SW 1271 (cell line): ENCODE results near the gene IGSF23.
A peak's percentile ranks its signal among the peaks of the same experiment; 100 is the strongest.
"Not testable (repeated sequence)": the region's sequence is repeated elsewhere in the genome, so short reads cannot be mapped to it uniquely, and the experiment has no call there.

ENCODE experiments used
- DNase-seq, 2 experiments: peaks; one replicate each; lab custom pipeline; 2025; lab: John Stamatoyannopoulos, UW

Gene IGSF23

DNA sequence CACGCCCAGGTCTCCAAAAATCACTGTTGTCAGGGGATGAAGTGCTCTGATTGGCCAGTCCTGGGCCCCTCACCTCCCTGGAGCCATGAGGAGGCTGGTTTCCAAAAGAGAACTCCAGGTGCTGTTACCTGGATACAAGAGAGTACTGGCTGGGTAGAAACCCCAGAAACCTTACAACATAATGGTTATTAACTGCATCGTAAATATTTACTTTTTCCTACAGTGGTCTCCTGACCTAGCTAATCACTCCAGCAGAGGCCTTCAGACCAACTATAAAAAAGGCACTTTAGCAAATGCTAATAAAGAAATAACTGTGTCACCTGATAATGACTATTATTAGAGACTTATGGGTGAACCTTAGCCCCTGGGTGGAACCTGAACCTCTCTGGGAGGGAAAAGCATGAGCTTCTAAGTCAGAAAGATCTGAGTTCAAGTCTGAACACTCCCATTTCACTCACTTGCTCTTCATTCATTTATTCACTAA, 1.5 kb upstream of the IGSF23 start:
- DNase-seq, result no peak

DNA sequence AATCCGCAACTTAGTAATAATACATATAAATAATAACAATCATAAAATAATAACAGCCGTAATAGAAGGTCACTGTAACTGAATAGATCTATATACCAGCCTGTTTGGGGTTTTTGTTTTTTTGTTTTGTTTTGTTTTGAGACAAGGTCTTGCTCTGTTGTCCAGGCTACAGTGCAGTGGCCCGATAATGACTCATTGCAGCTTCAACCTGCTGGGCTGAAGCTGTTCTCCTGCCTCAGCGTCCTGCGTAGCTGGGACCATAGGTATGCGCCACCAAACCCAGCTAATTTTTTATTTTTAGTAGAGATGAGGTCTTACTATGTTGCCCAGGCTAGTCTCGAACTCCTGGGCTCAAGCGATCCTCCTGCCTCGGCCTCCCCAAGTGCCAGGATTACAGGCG, 950 bp downstream of the IGSF23 start:
- DNase-seq, result no peak

DNA sequence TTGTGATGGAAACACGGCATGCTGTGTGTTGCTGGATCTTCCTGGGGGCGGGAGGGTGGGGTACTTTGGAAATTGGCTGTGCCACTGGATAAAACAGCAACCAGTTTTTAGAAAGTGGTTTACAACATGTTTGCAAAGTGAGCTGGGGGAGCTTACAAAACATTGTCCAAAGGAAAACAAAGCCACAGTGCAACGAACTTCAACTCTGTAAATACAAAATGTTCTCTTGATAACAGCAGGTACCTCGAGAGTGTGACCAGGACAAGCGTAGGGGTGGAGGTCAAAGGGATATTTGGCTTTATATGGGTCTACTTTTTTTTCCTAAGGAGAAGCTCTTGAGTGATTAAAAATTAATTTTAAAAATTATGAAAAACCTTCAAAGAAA, 2.5 kb downstream of the IGSF23 start:
- no peak for DNase-seq

DNA sequence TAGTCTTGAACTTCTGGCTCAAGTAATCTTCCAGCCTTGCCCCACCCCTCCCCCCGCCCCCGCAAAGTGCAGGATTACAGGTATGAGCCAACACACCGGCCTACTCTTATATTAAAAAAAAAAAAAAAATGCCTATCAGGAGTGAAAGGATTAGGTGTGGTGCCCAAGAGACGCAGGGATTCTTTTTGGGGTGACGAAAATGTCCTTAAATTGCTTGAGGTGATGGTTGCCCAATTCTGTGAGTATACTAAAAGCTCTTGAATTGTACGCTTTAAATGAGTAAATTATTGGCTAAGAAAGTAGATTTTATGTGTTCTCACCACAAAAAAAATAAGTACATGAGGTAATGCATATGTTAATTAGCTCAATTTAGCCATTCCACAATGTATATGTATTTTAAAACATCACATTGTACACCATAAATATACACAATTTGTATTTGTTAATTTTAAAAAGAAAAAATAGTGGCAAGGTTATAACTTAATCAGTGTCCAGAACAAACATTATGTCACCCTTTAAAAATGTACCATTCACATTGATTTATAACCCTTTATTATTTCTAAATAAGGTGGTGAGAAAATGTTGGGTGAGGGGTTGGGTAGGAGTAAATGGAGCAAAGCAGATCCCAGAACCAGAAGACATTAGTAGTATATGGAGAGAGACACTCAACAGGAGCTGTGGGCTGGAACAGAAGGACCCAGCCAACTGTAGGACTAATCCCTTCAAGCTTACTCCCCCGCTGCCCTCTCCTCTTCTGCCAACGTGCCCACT, 3.9 kb downstream of the IGSF23 start:
- DNase-seq, result no peak

DNA sequence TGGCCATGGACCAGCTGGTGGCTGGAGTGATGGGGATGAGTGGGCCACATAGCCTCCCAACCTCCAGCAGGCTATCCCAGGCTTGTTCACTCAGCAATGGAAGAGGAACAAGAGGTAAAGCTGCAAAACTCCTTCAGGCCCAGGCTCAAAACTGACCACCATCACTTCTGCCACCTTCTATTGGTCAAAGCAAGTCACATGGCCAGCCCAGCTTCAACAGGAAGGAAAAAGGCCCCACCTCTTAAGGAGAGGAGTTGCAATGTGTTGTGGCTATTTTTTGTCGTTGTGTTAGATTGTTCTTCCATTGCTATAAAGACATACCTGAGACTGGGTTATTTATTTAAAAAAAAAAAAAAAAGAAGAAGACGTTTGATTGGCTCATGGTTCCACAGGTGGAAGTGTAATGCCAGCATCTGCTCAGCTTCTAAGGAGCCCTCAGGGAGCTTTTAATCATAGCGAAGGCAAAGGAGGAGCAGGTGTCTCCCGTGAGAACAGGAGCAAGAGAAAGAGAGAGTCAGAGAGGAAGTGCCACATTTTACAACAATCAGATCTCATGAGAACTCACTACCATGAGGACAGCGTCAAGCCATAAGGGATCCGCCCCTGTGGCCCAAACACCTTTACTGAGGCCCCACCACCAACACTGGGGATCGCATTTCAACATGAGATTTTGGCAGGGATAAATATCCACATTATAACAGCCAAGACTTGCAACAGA, 5.4 kb downstream of the IGSF23 start:
- DNase-seq, result no peak

DNA sequence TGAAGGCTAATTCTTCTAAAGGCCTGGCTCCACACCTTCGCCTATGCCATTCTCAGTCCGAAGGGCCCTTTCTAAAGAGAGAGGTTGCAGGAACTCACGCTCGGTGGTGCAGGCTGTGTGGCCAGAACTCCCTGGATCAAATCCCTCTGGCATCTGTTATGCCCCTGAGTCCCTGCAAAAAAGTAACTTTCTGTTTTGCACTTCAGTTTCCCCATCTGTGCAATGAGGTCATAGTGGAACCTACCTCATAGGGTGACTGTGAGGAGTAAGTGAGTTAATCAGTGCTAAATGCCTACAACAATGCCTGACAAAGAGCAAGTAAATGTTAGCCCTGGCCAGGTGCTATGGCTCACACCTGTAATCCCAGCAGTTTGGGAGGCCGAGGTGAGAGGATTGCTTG, 7.3 kb downstream of the IGSF23 start:
- no peak for DNase-seq

DNA sequence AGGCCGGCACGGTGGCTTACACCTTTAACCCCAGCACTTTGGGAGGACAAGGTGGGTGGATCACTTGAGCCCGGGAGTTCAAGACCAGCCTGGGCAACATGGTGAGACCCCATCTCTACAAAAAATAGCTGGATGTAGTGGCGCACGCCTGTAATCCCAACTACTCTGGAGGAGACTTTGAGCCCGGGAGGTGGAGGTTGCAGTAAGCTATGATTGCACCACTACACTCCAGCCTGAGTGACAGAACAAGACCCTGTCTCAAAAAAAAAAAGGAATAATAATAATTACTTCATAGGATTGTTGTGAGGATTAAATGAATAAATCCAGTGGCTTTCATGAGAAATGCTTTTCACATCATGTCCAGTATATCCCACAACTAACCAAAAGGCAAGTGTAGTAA, 8.0 kb downstream of the IGSF23 start:
- no peak for DNase-seq

DNA sequence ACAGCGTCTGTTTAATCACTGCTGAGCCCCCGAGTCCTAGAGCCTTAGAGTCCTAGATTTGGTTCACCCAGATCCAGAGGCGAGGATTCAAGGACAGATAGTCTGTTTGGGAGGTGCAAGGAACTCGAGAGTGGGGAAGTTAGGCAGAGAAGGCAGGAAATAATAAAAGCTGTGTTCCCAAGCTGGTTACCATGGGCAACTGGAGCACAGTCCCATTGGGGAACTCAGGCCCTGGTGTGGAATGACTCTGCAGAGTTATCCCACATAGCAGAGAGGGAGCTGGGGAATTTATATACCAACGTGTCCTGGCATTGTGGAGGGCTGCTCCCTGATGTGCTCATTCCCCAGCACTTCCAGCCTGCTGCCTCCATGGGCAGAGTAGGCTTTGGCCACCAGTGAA, 9.7 kb downstream of the IGSF23 start:
- no peak for DNase-seq

DNA sequence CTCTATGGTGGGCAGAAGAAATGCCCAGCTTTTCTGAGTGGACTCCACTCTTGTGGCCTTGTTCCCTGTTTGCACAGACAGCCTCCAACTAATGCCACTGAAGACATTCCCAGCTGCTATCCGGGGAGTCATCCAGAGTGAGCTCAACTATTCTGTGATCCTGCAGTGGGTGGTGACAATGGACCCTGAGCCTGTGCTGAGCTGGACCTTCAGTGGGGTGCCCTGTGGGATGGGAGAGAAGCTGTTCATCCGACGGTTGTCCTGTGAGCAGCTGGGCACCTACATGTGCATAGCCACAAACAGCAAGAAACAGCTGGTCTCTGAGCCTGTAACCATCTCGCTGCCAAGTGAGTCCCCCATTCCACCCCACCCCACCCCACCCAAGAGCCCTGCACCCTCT, 10.3 kb downstream of the IGSF23 start:
- DNase-seq, result no peak

DNA sequence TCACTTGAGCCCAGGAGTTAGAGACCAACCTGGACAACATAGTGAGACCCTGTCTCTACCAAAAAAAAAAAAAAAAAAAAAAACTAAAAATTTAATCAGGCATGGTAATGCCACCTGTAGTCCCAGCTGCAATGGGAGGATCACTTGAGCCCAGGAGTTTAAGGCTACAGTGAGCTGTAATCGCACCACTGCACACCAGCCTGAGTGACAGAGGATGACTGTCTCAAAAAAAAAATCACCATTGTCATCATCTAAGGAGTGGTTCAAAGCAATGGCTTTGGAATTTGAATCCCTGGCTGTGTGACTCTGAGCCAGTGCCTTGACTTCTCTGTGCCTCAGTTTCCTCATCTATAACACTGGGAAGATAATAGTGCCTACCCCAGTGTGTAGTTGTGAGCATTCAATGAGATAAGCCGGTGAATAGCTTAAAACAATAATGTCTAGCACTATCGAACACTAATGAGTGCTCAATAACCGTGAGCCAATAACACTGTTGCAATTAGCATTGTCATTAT, 11.5 kb downstream of the IGSF23 start:
- DNase-seq, result no peak

DNA sequence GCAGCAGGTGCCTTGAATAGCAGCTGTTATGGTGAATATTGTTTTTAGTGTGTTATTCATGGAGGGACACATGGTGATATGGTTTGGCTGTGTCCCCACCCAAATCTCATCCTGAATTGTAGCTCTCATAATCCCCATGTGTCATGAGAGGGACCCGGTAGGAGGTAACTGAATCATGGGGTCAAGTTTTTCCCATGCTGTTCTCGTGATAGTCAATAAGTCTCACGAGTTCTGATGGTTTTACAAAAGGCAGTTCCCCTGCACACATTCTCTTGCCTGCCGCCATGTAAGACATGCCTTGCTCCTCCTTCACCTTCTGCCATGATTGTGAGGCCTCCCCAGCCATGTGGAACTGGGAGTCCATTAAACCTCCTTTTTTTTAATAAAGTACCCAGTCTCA, 12.3 kb downstream of the IGSF23 start:
- not testable (repeated sequence) for DNase-seq

DNA sequence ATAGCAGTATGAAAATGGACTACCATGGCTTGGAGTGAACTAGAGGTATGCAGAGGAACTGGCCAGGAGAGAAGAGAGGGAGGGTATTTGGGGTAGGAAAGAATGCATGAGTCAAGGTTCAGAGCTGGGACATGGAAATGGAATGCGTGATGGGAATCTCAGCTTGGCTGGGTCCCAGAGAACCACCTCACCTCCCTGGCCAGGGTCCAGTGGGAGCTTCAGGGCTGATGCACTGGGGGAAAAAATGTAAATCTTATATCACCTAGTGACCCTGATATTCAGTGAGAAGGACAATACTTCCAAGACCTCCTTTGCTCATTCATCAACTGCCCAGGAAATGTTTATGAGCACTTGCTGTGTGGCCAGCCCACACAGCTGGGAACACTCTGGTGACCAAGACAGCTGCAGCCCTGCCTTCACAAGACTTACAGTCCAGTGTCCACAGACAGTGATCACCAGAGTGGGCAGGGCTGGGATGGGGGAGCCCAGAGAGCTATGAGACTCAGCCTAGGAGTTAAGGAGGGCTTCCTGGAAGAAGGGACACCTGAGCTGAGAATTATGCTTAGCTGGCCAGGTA, 12.8 kb downstream of the IGSF23 start:
- peak; percentile 71 to 85 for DNase-seq

DNA sequence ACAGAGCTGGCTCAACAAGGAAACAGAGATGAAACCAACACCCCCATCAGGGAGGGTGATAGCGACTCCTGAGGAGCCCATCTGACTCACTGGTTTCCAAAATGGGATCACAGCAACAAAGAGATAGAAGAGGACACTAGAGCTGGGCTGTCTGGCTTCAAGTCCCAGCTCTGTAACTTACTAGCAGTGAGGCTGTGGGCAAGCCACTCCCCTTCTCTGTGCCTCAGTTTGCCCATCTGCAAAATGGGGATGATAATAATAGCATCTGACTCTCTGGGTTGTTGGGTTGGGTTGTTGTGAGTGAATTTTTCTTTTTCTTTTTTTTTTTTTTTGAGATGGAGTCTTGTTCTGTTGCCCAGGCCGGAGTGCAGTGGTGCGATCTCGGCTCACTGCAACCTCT, 14.3 kb downstream of the IGSF23 start:
- no peak for DNase-seq

DNA sequence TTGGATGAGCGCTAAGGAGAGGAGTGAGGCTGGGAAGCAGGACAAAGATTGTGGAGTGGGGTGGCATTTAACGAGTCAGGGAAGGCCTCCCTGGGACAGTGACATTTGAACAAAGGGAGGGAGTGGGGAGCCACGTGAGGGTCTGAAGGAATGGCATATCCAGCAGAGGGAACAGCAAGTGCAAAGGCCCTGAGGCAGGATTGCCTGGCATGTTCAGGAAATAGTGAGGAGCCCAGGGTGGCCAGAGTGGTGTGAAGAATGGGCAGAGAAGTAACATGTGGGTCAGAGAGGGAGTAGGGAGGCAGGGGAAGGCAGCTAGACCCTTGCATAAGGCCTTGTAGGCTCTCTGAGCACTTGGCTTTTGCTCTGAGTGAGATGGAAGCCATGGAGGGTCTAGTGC, 15.4 kb downstream of the IGSF23 start:
- no peak for DNase-seq

DNA sequence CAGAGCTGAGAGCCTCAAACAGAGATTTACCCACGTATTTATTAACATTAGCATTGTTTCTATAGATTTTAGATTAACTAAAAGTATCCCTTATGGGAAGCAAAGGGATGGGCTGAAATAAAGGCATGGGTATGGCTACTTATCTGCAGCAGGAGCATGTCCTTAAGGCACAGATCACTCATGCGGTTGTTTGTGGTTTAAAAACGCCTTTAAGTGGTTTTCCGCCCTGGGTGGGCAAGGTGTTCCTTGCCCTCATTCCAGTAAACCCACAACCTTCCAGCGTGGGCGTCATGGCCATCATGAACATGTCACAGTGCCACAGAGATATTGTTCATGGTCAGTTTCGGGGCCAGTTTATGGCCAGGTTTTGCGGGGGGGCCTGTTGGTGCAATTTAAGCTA, 18.2 kb downstream of the IGSF23 start:
- not testable (repeated sequence) for DNase-seq

DNA sequence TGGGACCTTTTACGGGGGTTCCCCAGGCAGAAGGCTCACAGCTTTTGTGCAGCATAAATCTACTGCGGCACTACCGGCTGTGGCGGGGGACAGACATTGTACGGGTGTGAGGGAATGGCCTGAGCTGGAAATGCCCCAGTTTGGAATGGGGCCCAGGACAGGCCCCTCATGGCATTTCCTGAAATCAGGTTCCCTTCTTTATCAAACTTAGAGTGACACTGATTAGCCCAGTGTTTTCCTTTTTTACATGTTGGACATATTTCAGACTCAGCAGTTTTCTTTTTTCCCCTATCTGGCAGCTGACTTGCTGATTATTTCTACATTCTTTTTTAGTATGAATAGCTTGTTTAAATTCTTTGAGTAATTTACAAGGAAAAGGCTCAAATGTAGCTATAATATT, 20.7 kb downstream of the IGSF23 start:
- not testable (repeated sequence) for DNase-seq

DNA sequence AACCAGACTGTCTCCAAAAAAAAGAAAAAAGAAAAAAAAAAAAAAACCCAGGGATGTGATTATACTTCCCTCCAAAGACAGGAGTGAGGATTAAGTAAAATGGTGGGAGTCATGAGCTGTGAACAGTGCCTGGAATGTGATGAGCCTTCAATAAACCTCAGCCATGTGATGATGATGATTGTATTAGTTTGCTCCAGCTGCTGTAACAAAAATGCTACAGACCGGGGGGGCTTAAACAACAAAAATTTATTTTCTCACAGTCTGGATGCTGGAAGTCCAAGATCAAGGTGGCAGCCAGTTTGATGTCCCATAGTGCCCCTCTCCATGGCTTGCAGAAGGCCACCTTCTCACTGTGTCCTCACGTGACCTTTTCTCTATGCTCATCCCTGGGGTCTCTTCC, 21.4 kb downstream of the IGSF23 start:
- DNase-seq, result no peak

DNA sequence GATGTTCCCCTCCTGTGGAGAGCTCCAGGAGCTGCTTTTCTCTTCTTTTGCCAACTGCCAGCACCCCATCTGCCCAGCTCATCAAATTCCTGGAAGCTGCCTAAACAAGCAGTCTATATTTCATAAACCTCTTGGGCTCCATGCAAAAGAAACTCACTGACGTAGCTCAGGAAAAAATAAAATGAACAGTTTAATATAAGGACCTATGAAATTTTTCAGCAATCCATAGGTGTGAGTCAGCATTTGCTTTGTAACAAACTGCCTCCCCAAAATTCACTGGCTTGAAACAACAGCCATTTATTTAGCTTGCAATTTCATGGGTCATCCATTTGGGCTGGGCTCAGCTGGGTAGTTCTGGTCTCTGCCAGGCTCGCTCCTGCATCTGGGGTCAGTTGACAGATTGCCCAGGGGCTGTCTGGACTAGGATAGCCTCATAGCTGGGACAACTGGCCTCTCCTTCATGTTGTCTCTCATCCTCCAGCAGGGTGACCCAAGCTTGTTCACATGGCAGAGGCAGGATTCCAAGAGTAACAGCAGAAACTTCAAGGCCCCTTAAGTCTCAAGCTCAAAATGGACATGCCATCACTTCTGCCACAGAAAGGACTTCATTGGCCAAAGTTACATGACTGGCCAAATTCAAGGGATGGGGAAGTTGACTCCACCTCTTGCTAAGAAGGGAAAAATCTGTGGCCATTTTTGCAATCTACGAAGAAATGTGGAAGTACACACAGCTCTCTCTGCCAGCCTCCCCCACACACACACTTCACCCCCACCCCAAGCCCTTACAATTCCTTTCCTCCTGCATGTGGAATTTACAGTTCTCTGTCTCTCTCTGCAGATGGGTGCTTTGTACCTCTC, 22.4 kb downstream of the IGSF23 start:
- no peak for DNase-seq

DNA sequence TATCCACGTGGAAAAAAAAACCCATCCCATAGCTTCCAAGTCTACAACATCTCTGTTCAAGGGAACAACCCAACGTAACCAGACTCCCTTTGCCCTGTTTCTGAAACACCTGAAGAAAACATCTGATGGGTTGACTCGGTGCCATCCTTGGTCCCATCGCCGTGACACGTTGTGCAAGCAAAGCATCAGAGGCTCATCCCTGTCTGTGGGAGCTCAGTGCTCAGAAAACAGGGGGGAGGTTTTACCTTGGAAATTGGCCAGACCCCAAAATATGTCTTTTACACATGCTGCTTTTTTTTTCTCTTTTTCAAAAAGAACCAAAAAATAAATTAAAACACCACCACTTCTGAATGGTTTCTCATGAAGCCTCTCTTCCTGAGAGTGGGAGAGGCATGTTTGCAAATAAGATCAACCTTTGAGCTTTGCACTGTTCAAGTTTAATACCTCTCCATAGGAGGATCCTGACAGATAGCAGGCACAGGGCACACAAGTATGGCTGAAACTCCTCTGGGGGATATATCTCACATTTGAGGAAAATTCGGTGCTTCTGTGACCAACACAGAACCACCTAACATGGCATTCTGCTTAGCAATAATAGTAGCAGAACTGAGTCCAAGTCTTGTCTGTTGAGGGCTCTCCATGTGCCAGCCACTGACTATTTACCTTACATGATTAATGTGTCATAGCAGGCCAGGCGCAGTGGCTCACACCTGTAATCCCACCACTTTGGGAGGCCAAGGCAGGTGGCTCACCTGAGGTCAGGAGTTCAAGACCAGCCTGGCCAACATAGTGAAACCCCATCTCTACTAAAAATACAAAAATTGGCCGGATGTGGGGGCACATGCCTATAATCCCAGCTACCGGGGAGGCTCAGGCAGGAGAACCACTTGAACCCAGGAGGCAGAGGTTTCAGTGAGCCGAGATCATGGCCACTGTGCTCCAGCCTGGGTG, 23.4 kb downstream of the IGSF23 start:
- DNase-seq, result no peak

DNA sequence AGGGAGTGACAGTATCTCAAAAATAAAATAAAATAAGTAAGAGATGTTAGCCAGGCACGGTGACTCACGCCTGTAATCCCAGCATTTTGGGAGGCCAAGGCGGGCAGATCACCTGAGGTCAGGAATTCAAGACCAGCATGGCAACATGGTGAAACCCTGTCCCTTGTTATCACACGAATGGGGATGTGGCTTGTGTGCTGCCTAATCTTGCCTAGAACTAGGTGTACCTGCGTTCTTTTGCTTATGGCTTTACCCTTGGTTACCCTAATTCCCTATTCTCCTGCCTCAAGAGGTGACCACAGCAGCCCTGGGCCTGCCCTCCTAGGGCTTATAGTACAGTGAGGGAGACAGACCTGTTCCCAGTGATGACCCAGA, 24.0 kb downstream of the IGSF23 start:
- no peak for DNase-seq

DNA sequence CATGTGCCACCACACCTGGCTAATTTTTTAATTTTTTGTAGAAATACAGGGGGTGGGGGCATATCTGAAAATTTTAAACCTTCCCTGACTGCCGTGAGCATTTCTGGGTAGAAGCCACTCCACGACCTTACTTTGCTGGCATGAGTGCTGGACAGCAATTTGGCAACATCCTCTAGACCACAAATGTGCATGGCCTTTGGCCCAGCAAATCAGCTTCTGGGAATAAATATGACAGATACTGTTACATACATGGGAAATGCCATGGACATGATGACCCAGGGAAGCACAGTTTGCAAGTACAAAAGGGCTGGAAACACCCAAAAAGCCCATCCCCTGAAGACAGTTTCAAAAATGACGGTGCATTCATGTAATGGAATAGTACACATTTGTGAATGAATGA, 27.2 kb downstream of the IGSF23 start:
- no peak for DNase-seq
